HCT116 (cell line): ENCODE results near the gene ITGA4. TPM values are rescaled to one million over a fixed set of nuclear protein-coding genes. Genes with fewer than 3 reads are reported as not detected.
"Not testable (repeated sequence)": the region's sequence is repeated elsewhere in the genome, so short reads cannot be mapped to it uniquely, and the experiment has no call there.

Experiments used
- ATAC-seq: fragments of 200-7000 bp; cut with Tn5 transposase; 2 replicates; pipeline ENCODE4 v1.9.1; 2020; ENCODE audit warnings: mild to moderate bottlenecking, moderate library complexity
- BruUV-seq: library from RNA; stranded (reverse); fragments of 400-500 nt; replicated peaks from 2 replicates; lab custom pipeline; 2021; lab: Mats Ljungman, UMichigan
- CTCF ChIA-PET: fragments of 300-600 bp; sonication (Branson Sonifier 250); formaldehyde crosslinking; loops from one replicate; lab custom pipeline; 2021; ENCODE audit warnings: antibody characterized with exemption; lab: Charles Lee
- POLR2A ChIA-PET: fragments of 300-600, 350-600 bp; sonication (Branson Sonifier 250); formaldehyde crosslinking; loops from one replicate; lab custom pipeline; 2021; ENCODE audit warnings: antibody characterized with exemption; lab: Charles Lee
- RAD21 ChIA-PET, 2 experiments: fragments of 300-600 bp; sonication (Branson Sonifier 250); formaldehyde crosslinking; loops; one replicate each; lab custom pipeline; 2023; ENCODE audit warnings: low total read pairs in 2 of 2; ENCODE audit not compliant: uncharacterized antibody in 2 of 2, unreplicated experiment in 2 of 2, low non-redundant PET in 1 of 2; lab: Charles Lee
- DNase-seq: peaks from one replicate; pipeline ENCODE4 v3.0.0-alpha.2; 2010; ENCODE audit warnings: low read depth, low spot score
- H2AFZ ChIP-seq: fragments of 200-600 bp; shearing (Covaris generic), sonication (generic); 2 replicates; pipeline ENCODE4 v1.6.1; 2017; ENCODE audit warnings: low read depth, mixed run types, mixed read lengths, antibody characterized with exemption, low read length; ENCODE audit not compliant: poor library complexity, severe bottlenecking
- H3K27ac ChIP-seq: 2 replicates; pipeline ENCODE4 v1.5.1; 2012; ENCODE audit warnings: low read depth, low read length
- H3K27me3 ChIP-seq: fragments of 200-600 bp; sonication (generic); 2 replicates; pipeline ENCODE4 v1.6.1; 2016; ENCODE audit warnings: mixed run types, low read length, mixed read lengths; ENCODE audit not compliant: insufficient read depth
- H3K36me3 ChIP-seq, 2 experiments: fragments of 200-500 bp in 1 of 2; fragments of 200-600 bp in 1 of 2; sonication (Bioruptor generic) in 1 of 2; sonication (generic) in 1 of 2; 2 replicates each; pipeline versions ENCODE4 v1.5.1 to v1.6.1; 2014 to 2016; ENCODE audit warnings: low read length in 2 of 2, inconsistent platforms in 1 of 2, mixed read lengths in 1 of 2, mixed run types in 1 of 2; ENCODE audit not compliant: insufficient read depth in 2 of 2, control insufficient read depth in 1 of 2
- H3K4me1 ChIP-seq, 2 experiments: fragments of 200-600 bp in 1 of 2; sonication (generic) in 1 of 2; 2 replicates each; pipeline versions ENCODE4 v1.5.1 to v1.6.1; 2012 to 2017; ENCODE audit warnings: low read length in 2 of 2, inconsistent platforms in 1 of 2, mild to moderate bottlenecking in 1 of 2, mixed read lengths in 1 of 2, mixed run types in 1 of 2, moderate library complexity in 1 of 2; ENCODE audit not compliant: insufficient read depth in 2 of 2, control insufficient read depth in 1 of 2
- H3K4me2 ChIP-seq: fragments of 200-600 bp; sonication (generic); 2 replicates; pipeline ENCODE4 v1.6.1; 2017; ENCODE audit warnings: mixed run types, low read length, mixed read lengths
- H3K4me3 ChIP-seq, 2 experiments: fragments of 200-600 bp in 1 of 2; sonication (generic) in 1 of 2; replicated peaks in 1 of 2; 2 replicates each; pipeline ENCODE4 v1.5.1; 2011 to 2016; ENCODE audit warnings: low read length in 2 of 2, control low read depth in 1 of 2, low read depth in 1 of 2, mild to moderate bottlenecking in 1 of 2, mixed read lengths in 1 of 2, mixed run types in 1 of 2
- H3K79me2 ChIP-seq: fragments of 200-600 bp; sonication (generic); 2 replicates; pipeline ENCODE4 v1.6.1; 2017; ENCODE audit warnings: mild to moderate bottlenecking, mixed run types, low read length, moderate library complexity, mixed read lengths; ENCODE audit not compliant: insufficient read depth
- H3K9ac ChIP-seq: fragments of 200-600 bp; sonication (generic); 2 replicates; pipeline ENCODE4 v1.6.1; 2016; ENCODE audit warnings: low read length, mixed read lengths
- H3K9me2 ChIP-seq: fragments of 200-600 bp; sonication (generic), shearing (Covaris generic); 2 replicates; pipeline ENCODE4 v1.6.1; 2017; ENCODE audit warnings: mixed run types, mild to moderate bottlenecking, moderate library complexity; ENCODE audit not compliant: insufficient read depth
- H3K9me3 ChIP-seq, 2 experiments: fragments of 200-500 bp in 1 of 2; fragments of 200-600 bp in 1 of 2; sonication (Bioruptor generic) in 1 of 2; sonication (generic) in 1 of 2; 2 replicates each; pipeline ENCODE4 v1.6.1; 2014 to 2017; ENCODE audit warnings: low read length in 2 of 2, mixed read lengths in 2 of 2, inconsistent platforms in 1 of 2, low read depth in 1 of 2, mild to moderate bottlenecking in 1 of 2, mixed run types in 1 of 2, moderate library complexity in 1 of 2; ENCODE audit not compliant: control insufficient read depth in 1 of 2, insufficient read depth in 1 of 2
- H4K20me1 ChIP-seq: fragments of 200-600 bp; sonication (generic), shearing (Covaris generic); 2 replicates; pipeline ENCODE4 v1.6.1; 2017; ENCODE audit warnings: mixed run types, mild to moderate bottlenecking, moderate library complexity; ENCODE audit not compliant: insufficient read depth
- CBX3 ChIP-seq: IDR thresholded peaks from 2 replicates; pipeline ENCODE4 v1.6.1; 2012; ENCODE audit warnings: low read depth
- CEBPB ChIP-seq: IDR thresholded peaks from 2 replicates; pipeline ENCODE4 v1.6.1; 2012; ENCODE audit warnings: low read depth
- EGR1 ChIP-seq: IDR thresholded peaks from 2 replicates; pipeline ENCODE4 v1.6.1; 2012; ENCODE audit warnings: low read depth
- EZH2phosphoT487 ChIP-seq: fragments of 200-600 bp; IDR thresholded peaks from 2 replicates; pipeline ENCODE4 v1.6.1; 2018; ENCODE audit warnings: antibody characterized with exemption, borderline replicate concordance
- FOSL1 ChIP-seq: IDR thresholded peaks from 2 replicates; pipeline ENCODE4 v1.6.1; 2012; ENCODE audit warnings: low read depth
- POLR2AphosphoS5 ChIP-seq: IDR thresholded peaks from 2 replicates; pipeline ENCODE4 v1.6.1; 2011; ENCODE audit warnings: mild to moderate bottlenecking, low read depth, low read length, moderate library complexity
- SIN3A ChIP-seq: IDR thresholded peaks from 2 replicates; pipeline ENCODE4 v1.6.1; 2012; ENCODE audit warnings: low read depth
- SRF ChIP-seq: IDR thresholded peaks from 2 replicates; pipeline ENCODE4 v1.6.1; 2012; ENCODE audit warnings: low read depth
- TCF7L2 ChIP-seq: IDR thresholded peaks from 2 replicates; pipeline ENCODE4 v1.7.0; 2011; ENCODE audit warnings: borderline replicate concordance, inconsistent platforms; ENCODE audit not compliant: insufficient read depth, insufficient read length; ENCODE audit errors: extremely low read depth
- intact Hi-C: fragments of 100-400 bp; cut with micrococcal nuclease; formaldehyde crosslinking; loops from 2 replicates; pipeline ENCODE4 v1.10.0; 2022
- total RNA-seq: library from RNA; stranded (reverse); gene quantifications from one replicate; pipeline ENCODE4 v1.2.1, GENCODE V29; 2021; ENCODE audit not compliant: unreplicated experiment
- TF ChIP-seq, protein P1 (sequence below), 3 experiments: fragments of 200-600 bp in 1 of 3; sonication (generic) in 1 of 3; IDR thresholded peaks in 2 of 3; conservative IDR thresholded peaks in 1 of 3; 2 replicates each; pipeline ENCODE4 v1.5.1; 2012 to 2017; ENCODE audit warnings: low read depth in 2 of 3, low read length in 2 of 3, antibody characterized with exemption in 1 of 3, borderline replicate concordance in 1 of 3, control low read depth in 1 of 3, mild to moderate bottlenecking in 1 of 3, mixed read lengths in 1 of 3, mixed run types in 1 of 3, moderate library complexity in 1 of 3; ENCODE audit not compliant: insufficient read depth in 1 of 3

ITGA4 gene
- total RNA-seq, 1 experiment from 2014 or later: 0.49 TPM

DNA sequence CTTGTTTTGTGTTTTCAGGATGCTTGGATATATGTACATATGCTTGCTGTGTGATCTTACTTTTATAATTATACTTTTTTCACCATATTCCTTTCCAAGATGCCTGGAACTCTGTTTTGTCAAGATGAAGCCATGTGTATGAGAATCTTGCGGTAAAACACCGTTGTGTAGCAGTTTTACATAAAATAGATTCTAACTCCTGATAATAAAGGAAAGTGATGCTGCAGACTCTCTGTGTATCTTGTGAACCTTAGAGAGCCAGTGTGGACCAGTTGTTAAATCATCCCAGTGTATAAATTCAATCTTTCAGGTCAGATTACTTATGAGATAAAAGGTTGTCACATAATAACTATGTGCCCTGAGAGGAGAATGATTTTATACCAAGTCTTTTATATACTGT lies 12.5 kb upstream of the ITGA4 start:
- Histone ChIP-seq H3K79me2 (no peaks in the 10 kb centered on the region), H3K9ac (no peak overlapping the region), H3K4me2 (no peak overlapping the region), H3K27ac (no peak overlapping the region), H3K9me3 (no peaks in the 10 kb centered on the region), H3K9me2 (no peaks in the 10 kb centered on the region), H3K36me3 (no peaks in the 10 kb centered on the region), H3K27me3 (no peaks in the 10 kb centered on the region)
- BruUV-seq: no TSS peak
- intact Hi-C loops: no loop called here
- TF ChIP-seq FOSL1: no peak
- no peak for TF ChIP-seq EGR1
- TF ChIP-seq TCF7L2: no peak
- TF ChIP-seq CEBPB: no peak
- no peak for TF ChIP-seq POLR2AphosphoS5
- TF ChIP-seq, protein P1, sequence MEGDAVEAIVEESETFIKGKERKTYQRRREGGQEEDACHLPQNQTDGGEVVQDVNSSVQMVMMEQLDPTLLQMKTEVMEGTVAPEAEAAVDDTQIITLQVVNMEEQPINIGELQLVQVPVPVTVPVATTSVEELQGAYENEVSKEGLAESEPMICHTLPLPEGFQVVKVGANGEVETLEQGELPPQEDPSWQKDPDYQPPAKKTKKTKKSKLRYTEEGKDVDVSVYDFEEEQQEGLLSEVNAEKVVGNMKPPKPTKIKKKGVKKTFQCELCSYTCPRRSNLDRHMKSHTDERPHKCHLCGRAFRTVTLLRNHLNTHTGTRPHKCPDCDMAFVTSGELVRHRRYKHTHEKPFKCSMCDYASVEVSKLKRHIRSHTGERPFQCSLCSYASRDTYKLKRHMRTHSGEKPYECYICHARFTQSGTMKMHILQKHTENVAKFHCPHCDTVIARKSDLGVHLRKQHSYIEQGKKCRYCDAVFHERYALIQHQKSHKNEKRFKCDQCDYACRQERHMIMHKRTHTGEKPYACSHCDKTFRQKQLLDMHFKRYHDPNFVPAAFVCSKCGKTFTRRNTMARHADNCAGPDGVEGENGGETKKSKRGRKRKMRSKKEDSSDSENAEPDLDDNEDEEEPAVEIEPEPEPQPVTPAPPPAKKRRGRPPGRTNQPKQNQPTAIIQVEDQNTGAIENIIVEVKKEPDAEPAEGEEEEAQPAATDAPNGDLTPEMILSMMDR (IDR thresholded peaks at IDR 0.05 in 2 of 3, conservative IDR thresholded peaks at IDR 0.05 in 1 of 3; ENCODE audit: borderline replicate concordance in 1 of 3, insufficient read depth in 1 of 3, low read depth in 2 of 3, low read length in 2 of 3): no peak
- no peak for TF ChIP-seq EZH2phosphoT487
- TF ChIP-seq SIN3A: no peak
- no peak for TF ChIP-seq SRF
- TF ChIP-seq CBX3: no peak
- TF ChIP-seq, all 23 proteins: peak for 0
- Histone ChIP-seq H3K4me3 (no peak overlapping the region), H4K20me1 (no peaks in the 10 kb centered on the region), H3K4me1 (no peaks in the 10 kb centered on the region), H2AFZ (no peak overlapping the region)
- ChIA-PET POLR2A (no interaction called here), CTCF (no interaction called here), RAD21 (no interaction called here)
- no peak for ATAC-seq
- DNase-seq: no peak

DNA sequence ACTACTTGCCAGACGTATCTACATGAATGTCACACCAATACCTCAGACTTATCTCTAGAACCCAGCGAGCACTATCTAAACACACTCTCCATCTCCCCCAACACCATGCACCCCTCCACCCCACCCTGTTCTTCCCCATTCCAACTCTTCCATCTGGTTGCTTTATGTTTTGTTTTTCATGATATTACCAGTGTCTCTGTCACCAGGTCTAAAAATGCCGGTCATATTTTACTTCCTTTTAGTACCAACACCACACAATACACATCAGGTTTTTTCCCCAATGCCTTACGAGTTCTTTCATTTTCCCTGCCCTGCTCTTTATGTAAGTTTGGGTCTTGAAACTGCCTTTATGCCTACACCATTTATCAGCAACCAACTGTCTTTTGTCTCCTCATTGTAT lies 10.2 kb upstream of the ITGA4 start:
- no TSS peak for BruUV-seq
- Histone ChIP-seq H3K4me3 (no peak overlapping the region), H2AFZ (no peak overlapping the region), H3K27me3 (no peaks in the 10 kb centered on the region), H3K4me2 (no peak overlapping the region), H3K36me3 (no peaks in the 10 kb centered on the region), H3K79me2 (no peaks in the 10 kb centered on the region), H3K4me1 (no peaks in the 10 kb centered on the region), H3K27ac (no peak overlapping the region), H3K9me2 (no peaks in the 10 kb centered on the region), H3K9ac (no peak overlapping the region), H3K9me3 (no peaks in the 10 kb centered on the region), H4K20me1 (no peaks in the 10 kb centered on the region)
- ChIA-PET RAD21 (no interaction called here), POLR2A (no interaction called here), CTCF (no interaction called here)
- TF ChIP-seq SIN3A: no peak
- DNase-seq: no peak
- ATAC-seq: no peak
- intact Hi-C loops: no loop called here

DNA sequence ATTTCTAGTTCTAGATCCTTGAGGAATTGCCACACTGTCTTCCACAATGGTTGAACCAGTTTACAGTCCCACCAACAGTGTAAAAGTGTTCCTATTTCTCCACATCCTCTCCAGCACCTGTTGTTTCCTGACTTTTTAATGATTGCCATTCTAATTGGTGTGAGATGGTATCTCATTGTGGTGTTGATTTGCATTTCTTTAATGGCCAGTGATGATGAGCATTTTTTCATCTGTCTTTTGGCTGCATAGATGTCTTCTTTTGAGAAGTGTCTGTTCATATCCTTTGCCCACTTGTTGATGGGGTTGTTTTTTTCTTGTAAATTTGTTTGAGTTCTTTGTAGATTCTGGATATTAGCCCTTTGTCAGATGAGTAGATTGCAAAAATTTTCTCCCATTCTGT lies 7.9 kb upstream of the ITGA4 start:
- H3K36me3 ChIP-seq, BruUV-seq, H3K4me2 ChIP-seq, CTCF ChIA-PET, ATAC-seq, H3K4me1 ChIP-seq, H3K9ac ChIP-seq, POLR2A ChIA-PET, RAD21 ChIA-PET, H3K79me2 ChIP-seq, DNase-seq, intact Hi-C loops, H3K9me2 ChIP-seq, H4K20me1 ChIP-seq, H2AFZ ChIP-seq, H3K27ac ChIP-seq, H3K4me3 ChIP-seq, H3K9me3 ChIP-seq, H3K27me3 ChIP-seq: not testable (repeated sequence)
